Stimulated activated CD4-positive, alpha-beta T cell treated with anti-CD3 and anti-CD28 coated beads, Interleukin-4, amount 100 ng/mL, for 4 hours (primary cell): ENCODE data around the gene LOC128125822.
"Not testable (repeated sequence)": the region's sequence is repeated elsewhere in the genome, so short reads cannot be mapped to it uniquely, and the experiment has no call there.

Experiments
- DNase-seq, 2 experiments: peaks; one replicate each; pipeline ENCODE4 v3.0.0-alpha.2; 2020

LOC128125822 gene

DNA sequence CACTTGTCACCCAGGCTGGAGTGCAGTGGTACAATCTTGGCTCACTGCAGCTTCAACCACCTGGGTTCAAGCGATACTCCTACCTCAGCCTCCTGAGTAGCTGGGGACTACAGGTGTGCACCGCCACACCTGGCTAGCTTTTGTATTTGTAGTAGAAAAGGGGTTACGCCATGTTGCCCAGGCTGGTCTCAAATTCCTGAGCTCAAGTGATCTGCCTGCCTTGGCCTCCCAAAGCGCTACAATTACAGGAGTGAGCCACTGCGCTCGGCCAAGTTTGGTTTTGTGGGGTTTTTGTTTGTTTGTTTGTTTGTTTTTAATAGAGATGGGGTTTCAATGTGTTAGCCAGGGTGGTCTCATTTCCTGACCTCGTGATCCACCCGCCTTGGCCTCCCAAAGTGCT is 12.3 kb downstream of the LOC128125822 start:
- no peak for DNase-seq

DNA sequence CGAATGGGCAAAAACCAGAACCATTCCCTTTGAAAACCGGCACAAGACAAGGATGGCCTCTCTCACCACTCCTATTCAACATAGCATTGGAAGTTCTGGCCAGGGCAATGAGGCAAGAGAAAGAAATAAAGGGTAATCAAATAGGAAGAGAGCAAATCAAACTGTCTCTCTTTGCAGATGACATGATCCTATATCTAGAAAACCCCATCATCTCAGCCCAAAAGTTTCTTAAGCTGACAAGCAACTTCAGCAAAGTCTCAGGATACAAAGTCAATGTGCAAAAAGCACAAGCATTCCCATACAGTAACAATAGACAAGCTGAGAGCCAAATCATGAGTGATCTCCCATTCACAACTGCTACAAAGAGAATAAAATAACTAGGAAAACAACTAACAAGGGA is 13.4 kb downstream of the LOC128125822 start:
- DNase-seq, result not testable (repeated sequence)

DNA sequence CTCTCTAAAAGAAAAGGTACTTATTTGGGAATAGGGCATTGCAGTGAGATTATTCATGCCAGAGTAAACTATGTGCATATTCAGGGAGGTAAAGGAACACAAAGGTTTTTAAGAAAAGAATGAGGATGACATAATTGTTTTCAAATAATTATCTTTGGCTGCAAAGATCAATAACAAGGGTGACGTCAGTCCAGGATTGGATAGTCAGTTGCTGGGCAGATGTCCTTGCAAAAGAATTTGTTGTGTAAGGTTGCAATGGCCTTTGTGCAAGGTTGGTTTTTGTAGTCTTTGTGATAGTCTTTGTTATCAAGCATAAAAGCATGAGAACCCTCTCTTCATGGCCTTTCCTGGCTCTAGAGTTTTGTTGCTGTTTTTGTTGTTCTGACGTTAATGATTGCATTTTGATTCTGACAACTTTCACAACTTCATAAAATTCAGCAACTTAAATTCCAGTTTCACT is 17.7 kb downstream of the LOC128125822 start:
- no peak for DNase-seq

DNA sequence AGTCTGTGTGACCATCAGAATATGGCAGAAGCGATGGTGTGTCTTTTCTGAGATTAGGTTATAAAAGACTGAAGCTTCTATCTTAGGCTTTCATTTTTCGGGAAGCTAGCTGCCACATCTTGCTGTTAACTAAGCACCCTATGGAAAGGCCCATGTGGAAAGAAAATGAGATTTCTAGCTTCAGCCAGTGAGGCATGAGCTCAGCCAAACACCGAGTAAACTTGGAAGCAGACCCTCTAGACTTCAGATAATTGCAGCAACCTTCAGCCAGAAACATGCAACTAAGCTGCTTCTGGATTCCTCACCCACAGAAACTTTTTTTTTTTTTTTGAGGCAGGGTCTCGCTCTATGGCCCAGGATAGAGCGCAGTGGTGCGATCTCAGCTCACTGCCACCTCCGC is 20.6 kb downstream of the LOC128125822 start:
- DNase-seq, result no peak

DNA sequence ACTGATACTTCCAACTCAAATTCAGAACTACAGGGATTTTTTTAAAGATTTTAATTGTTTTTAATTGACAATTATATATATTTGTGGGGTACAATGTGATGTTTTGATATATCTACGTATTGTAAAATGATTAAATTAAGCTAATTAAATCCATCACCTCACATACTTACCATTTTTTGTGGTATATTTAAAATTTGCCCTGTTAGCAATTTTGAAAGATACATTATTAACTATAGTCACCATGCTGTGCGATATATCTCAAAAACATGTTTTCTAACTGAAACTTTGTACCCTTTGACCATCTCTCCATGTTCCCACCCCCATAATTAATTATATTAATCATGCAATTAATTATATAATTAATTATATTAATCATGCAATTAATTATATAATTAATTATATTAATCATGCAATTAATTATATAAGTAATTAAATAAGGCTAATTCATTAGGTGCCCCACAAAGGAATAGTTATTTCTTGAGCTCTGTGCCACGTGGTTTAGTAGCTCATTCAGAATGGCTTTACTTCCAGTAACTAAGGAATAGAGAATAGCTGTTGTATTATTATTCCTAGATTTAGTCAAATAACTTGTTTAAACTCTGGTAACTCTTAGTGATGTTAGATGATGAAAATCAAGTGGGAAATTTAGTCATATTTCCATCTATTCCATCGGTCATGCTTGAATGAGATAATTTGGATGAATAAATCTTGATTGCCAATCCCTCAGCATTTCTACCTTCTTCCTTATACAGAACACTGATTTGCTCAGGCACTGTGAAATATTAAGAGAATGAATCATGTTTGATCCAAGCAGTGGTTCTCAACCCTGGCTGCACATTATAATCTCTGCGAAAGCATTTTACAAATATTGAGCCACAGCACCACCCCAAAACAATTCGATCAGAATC is 25.1 kb downstream of the LOC128125822 start:
- no peak for DNase-seq

DNA sequence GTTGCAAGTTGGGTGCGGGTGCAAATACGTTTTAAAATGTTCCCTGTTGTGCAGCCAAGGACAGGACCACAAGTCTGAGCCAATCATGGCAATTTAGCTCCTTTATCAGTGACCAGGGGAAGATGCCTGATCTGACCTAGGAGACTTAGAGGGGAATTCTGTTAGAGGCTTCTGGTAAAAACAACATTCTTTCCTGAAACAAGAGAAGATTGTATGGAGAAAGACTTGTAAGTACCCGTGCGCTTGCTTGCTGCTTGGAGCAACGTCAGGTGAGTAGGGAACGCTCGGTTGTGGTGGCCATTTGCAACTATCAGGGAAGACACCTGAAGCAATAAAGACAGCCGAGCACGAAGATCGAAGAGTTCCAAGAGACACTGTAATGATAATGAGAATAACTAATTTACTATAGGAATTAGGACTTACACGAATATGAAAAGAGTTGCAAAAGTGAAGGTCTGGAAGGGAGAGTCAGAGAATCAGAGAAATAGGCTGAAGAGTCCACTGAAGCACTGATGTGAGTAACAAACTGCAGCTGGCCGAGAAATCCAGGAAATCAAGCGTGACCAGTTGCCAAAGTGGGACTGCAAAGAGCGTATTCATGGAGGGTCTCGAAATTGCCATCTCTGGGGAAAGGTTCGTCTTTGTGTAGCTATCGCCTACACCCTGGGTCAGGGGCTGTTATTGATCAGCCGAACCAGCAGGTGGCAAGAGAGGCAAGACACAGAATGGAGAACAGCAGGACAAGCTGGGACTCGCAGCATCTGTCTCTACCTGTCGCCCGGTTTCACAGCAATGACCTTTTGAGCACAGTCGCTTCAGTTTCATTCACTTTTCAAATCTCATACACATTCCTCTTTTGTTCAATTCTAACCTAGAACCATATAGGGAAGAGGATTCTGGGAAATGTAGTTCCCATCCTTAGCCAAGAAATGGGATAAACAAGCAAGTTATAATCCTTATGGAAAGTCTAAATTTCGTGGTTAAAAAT is 26.1 kb downstream of the LOC128125822 start:
- DNase-seq, result peak; percentile 55 to 73

DNA sequence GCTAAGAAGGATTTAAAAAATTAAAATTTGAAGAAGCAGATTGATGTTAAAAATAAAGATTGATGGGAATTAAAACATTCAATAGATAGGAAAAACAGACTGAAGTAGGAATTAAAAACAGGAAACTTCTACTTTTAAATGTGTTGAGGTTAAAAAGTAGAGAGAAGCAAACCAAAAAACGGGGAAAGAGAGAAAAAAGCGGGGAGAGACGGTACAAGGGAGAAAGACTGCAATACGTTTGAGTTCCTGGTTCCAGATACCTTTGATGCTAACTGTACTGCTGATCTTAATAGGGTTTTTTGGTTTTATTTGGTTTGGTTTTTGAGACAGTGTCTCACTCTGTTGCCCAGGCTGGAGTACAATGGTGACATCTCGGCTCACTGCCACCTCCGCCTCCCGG is 27.0 kb downstream of the LOC128125822 start:
- DNase-seq, result no peak

DNA sequence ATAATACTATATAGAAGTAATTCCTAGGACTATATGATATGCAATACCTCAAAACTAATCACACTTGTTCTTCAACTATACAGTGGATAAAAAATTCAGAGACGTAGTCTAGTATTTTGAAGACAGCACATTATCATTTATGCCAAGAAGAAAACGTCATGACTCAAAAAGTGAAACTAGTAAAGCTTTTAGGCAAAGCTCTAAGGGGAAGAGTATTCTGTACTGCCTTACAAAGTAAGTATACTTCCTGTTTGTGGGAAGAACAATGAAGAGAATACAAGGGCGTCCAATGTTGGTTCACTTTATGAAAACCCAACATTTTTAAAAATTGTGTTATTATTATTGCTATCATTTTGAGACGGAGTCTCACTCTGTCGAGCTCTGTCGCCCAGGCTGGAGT is 27.9 kb downstream of the LOC128125822 start:
- DNase-seq, result no peak

DNA sequence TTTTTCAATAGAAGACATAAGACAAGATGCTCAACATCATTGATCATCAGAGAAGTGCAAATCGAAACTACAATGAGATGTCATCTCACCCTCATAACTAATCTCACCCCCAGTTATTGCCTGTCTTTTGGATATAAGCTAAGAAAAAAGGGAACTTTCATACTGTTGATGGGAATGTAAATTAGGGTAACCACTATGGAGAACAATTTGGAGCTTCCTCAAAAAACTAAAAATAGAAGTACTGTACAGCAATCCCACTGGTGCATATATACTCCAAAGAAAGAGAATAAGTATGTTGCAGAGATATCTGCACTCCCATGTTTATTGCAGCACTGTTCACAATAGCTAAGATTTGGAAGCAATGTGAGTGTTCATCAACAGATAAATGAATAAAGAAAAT is 37.0 kb downstream of the LOC128125822 start:
- no peak for DNase-seq

DNA sequence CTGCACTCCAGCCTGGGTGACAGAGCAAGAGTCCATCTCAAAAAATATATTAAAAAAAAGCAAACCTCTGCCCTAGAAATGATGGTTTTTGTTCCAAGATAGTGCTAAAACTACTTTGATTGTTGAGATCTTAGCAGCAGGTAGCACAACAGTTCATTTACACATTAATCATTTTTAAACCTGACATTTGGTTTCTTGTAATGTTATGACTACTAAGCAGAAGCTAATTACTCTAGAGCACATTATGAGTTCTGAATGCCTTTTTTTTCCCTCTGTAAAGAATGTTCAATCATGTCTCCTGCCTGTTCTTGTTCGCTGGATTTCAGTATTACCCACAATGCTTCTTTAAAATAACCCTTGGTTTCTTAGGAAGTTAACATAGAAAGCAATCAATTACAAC is 38.7 kb downstream of the LOC128125822 start:
- no peak for DNase-seq

DNA sequence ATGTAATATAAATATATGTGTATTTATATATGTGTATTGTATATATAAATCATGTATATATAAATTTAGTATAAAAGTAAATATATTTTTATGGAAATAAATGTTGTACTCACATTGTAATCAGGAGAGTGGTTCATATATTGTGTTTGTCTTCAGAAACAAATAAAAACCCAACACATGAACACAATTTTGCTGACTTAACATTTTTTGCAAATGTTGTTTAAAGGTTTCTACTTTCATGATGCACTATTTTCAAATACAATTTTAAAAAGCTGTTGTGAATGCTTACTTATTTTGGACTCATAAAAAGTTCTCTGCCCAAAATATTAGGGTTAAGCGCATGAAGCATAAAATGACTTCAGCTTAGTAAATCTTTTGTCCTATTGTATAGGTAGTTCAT is 39.3 kb downstream of the LOC128125822 start:
- no peak for DNase-seq

DNA sequence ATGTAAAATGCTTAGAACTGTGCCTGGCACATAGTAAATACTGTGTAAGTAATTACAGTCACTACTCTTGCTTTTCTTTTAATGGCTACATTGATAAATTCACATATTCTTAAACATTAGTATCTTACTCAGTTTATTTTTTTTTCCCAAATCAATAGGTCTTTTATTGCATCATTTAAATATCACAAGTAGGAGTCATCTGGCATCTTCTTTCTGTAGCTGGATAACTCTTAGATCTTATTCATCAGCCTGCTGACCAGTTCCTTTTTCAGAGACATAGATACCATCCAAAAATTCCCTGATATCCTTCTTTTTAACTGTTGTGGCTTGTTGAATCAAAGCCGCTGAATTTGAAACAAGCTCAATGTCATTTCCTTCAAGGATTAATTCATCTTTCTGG is 43.3 kb downstream of the LOC128125822 start:
- DNase-seq, result no peak
